GM21717 (cell line): ENCODE data around the gene CAMKK2.
"Not testable (repeated sequence)": the region's sequence is repeated elsewhere in the genome, so short reads cannot be mapped to it uniquely, and the experiment has no call there.

ENCODE experiments used
- ATAC-seq: cut with Tn5 transposase; IDR thresholded peaks from one replicate; pipeline ENCODE4 v1.9.1; 2021; ENCODE audit warnings: mild to moderate bottlenecking, moderate library complexity; ENCODE audit not compliant: unreplicated experiment

Gene CAMKK2

DNA sequence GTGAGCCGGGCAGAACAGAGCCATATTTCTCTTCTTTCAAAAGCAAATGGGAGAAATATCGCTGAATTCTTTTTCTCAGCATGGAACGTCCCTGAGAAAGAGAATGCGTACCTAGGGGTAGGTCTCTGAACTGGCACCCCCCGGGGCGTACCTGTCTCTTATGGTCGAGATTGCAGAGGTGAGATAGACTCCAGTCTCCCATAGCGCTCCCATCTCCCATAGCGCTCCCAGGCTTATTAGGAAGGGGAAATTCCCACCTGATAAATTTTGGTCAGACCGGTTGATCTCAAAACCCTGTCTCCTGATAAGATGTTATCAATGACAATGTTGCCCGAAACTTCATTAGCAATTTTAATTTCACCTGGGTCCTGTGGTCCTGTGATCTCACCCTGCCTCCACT lies 16.0 kb downstream of the CAMKK2 start:
- not testable (repeated sequence) for ATAC-seq

DNA sequence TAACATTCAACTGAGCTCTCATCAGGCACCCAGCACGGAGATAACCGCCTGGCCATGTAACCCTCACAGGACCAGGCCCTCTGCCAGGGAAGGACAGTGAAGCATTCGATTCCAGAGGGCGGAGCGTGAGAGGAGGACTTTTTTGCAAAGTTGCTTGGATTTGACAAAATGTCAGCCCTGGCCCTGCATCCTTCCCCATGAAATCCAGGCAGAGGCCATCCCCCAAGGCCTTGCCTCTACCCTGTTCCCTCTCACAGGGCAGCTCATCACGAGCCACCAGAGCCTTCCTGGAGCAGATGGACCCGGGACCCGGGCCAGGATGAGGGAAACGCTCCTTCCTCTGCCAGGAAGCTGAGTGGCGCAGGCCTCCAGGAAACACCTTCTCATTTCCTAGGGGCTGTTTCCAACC lies 17.0 kb downstream of the CAMKK2 start:
- no peak for ATAC-seq

- no peak for ATAC-seq
Measured at GRCh38 chr12:121279071-121279375, 17.5 kb downstream of the CAMKK2 start.

GRCh38 chr12:121278169-121279070 lies 18.1 kb downstream of the CAMKK2 start:
- no peak for ATAC-seq

GRCh38 chr12:121277374-121277759 lies 19.1 kb downstream of the CAMKK2 start:
- ATAC-seq, result no peak

DNA sequence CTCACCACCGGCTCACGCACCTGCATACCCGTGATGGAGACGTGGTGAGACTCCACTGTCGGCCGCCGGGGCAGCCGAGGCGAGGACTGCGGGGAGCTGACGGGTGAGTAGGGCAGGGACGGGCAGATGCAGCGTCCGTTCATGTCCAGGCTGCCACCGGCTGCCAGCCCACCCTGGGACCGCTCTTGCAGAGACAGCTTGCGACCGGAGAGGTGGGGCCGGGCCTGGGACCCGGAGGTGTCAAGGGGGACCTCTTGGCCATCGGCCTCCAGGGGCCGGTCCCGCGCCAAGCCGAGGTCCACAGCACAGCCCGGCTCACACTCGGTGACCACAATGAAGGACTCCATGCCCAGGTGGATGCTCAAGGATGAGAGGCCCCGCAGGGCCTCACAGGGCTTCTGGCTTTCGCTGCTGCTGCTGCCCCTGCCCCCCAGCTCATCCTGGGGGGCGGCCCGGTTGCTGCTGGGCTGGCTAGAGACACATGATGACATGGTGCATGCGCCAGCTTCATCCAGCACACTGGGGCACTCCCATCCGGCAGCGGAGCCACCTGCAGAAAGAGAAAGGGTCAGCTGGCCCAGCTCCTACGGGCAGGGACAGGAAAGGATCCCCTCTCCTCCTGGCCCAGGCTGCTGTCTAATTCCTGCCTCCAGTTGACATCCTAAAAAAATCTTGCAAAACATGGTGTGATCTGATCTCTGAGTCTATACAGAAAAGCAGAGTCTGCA lies 22.3 kb downstream of the CAMKK2 start:
- no peak for ATAC-seq

GRCh38 chr12:121273364-121273896 lies 23.1 kb downstream of the CAMKK2 start:
- ATAC-seq, result no peak

- ATAC-seq, result no peak
Measured at GRCh38 chr12:121267822-121268221, 28.7 kb downstream of the CAMKK2 start.

GRCh38 chr12:121264951-121265515 lies 31.5 kb downstream of the CAMKK2 start:
- no peak for ATAC-seq

DNA sequence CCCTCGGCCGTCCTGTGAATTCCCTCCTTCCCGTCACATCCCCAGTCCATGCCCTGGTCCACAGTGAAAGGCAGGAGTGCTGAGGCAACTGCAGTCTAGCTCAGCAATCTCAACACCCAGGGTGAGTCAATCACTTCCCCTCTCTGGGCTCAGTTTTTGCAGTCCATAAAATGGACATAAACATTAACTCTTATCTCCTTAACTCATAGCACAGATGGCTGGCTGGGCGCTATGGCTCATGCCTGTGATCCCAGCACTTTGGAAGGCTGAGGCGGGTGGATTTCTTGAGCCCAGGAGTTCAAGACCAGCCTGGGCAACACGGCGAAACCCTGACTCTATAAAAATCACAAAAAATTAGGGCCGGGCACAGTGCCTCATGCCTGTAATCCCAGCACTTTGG lies 32.4 kb downstream of the CAMKK2 start:
- ATAC-seq, result no peak

DNA sequence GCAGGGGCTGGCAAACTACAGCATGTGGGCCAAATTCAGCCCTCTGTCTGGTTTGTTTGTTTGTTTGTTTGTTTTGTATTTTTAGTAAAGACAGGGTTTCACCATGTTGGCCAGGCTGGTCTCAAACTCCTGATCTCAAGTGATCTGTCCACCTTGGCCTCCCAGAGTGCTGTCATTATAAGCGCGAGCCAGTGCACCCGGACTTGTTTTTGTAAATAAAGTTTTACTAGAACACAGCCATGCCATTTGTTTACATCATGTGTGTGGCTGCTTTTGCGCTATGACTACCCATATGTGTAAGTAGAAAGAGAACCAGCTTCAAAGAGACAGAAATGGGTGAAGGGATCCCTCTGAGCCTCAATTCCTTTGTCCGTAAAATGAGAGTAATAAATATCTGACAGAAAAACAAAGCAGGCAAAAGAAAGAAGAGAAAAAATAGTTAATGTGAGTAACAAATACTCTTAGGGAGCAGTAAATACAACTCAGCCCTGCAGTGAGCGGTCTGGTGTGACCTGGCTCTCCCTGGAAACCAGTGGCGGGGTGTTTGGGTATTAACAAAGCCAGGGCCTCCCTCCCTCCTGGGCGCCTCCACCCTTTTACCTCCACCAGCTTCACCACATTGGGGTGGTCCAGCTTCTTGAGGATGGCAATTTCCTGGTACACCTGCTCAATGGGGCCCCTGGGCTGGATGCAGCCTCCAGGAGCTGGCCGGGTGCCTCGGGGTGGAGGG lies 33.1 kb downstream of the CAMKK2 start:
- ATAC-seq, result no peak

DNA sequence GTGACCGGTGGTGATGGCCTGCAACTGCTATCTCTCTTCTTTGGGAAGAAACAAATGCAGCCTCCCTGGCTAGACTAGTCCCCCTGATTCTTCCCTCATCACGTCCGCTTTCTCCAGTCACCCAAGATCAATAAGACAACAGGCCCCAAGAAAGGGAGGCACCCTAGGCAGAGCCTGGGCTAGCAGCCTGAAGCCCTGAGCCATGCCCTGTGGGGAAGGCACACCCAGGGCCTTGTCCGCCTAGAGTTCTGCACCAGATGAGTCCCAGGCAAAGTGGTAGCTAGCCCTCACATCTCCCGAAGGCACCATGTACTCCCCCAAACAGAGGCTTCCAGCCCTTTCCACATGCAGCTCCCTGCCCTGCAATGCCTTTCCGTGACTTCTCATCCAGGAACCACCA lies 35.1 kb downstream of the CAMKK2 start:
- no peak for ATAC-seq

DNA sequence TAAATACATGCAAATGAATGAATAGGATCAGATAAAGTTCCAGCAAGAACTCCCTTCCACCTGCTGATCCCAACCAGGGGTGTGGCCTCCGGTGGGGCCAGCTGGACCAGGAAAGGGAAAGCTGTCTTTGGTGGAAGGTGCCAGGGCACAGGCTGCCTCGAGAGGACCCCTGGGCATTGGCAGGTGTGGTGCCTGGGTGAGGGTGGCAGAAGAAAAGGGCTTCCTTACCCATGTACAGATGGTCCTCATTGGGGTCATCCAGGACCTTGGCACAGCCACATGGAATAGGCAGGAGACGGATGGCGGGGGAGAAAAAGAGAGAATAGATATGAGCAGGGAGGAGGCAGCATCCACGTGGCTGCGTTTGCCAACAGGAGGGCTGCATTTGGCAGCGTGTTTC lies 36.4 kb downstream of the CAMKK2 start:
- ATAC-seq, result no peak

- ATAC-seq, result no peak
Measured at GRCh38 chr12:121259074-121259473, 37.4 kb downstream of the CAMKK2 start.

GRCh38 chr12:121257704-121258449 lies 38.6 kb downstream of the CAMKK2 start:
- ATAC-seq, result not testable (repeated sequence)

- ATAC-seq, result no peak
Measured at GRCh38 chr12:121255433-121255832, 41.1 kb downstream of the CAMKK2 start.

DNA sequence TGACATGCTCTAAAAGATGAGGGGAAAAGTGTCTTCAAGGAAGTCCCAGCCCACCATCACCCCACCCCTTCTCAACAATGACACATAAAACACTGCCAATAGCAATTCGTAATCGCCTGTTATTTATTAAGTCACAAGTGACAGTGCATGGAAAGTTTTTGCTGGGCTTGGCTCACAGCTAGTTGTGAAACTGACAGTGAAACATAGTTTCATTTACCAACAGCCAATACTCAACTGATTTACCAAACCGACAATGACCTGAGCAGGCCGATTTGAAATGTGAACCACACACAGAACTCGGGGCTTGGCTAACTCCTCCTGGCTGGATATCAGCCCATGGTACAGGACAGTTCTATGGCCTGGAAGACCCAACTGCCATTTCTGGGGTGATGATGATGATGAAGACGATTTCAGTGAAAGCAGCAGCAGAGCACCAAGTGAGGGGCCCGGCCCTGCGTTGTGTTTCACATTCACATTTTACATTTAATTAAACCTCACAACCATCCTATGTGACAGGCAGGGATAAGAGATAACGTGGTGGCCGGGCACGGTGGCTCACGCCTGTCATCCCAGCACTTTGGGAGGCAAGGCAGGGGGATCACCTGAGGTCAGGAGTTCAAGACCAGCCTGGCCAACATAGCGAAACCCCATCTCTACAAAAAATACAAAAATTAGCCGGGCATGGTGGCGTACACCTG lies 42.7 kb downstream of the CAMKK2 start:
- ATAC-seq, result no peak

DNA sequence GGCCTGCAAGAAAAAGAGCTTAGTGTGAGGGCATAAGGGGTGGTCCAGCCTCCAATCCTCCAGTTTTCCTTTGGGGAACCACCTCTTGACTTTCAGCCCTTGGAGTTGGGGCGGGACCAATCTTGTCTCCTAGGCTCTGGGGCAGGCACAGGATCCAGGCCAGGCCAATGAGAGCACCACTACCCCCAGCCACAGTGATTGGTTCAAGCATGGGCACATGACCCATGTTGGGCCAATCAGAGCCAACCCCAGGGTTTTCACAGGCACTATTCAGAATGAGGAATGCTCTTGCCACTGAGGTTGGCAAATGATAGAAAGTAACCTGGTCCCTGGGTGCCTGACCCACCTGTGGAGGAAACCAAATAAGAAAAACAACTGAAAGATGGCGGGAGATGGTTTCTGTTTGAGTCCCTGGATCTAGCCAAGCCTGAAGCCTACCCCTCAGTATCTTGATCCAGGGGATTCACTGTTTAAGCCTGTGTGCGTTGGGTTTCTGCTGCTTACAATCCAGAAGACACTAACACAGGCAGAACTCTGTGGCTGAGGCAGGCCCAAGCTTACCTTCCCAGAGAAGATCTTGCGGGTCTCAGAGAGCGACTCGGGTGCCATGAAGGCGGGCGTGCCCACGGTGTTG lies 43.7 kb downstream of the CAMKK2 start:
- no peak for ATAC-seq

DNA sequence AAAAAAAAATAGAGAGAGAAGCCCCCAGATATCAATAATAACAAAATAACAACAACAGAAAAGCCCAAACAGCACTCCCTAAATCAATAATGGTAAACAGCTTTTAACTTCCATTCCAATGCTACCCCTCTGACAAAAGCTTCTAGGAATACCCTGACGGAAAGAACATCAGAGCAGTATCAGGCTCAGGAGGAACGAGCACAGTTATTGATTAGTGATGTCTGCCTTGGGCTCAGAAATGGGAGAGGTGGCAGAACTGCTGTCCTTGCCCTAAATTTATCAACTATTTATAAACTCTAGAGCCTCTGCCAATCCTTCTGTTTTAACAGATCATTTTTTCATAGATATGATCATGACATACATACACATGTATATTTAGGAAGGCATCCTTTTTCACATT lies 44.7 kb downstream of the CAMKK2 start:
- ATAC-seq, result no peak
